GM18868 (cell line): ENCODE results near the gene SCN5A.

Experiments used
- ATAC-seq: cut with Tn5 transposase; IDR thresholded peaks from one replicate; pipeline ENCODE4 v1.9.1; 2021; ENCODE audit warnings: mild to moderate bottlenecking, moderate library complexity; ENCODE audit not compliant: unreplicated experiment

SCN5A gene

GRCh38 chr3:38603731-38604131, 45.8 kb downstream of the SCN5A start:
- no peak for ATAC-seq

- ATAC-seq, result no peak
Observed at GRCh38 chr3:38602576-38603250, 46.8 kb downstream of the SCN5A start.

GRCh38 chr3:38601956-38602550, 47.4 kb downstream of the SCN5A start:
- no peak for ATAC-seq

- ATAC-seq, result no peak
Observed at GRCh38 chr3:38600551-38600950, 48.9 kb downstream of the SCN5A start.

- ATAC-seq, result no peak
Observed at GRCh38 chr3:38599886-38600285, 49.6 kb downstream of the SCN5A start.

GRCh38 chr3:38598791-38599190, 50.7 kb downstream of the SCN5A start:
- no peak for ATAC-seq

- no peak for ATAC-seq
Observed at GRCh38 chr3:38597502-38598060, 51.9 kb downstream of the SCN5A start.

- ATAC-seq, result no peak
Observed at GRCh38 chr3:38595393-38595792, 54.1 kb downstream of the SCN5A start.

GRCh38 chr3:38590521-38590920, 59.0 kb downstream of the SCN5A start:
- ATAC-seq, result no peak

GRCh38 chr3:38588995-38589937, 60.2 kb downstream of the SCN5A start:
- ATAC-seq, result no peak

GRCh38 chr3:38588371-38588971, 61.0 kb downstream of the SCN5A start:
- no peak for ATAC-seq

- no peak for ATAC-seq
Observed at GRCh38 chr3:38587548-38588131, 61.8 kb downstream of the SCN5A start.

- ATAC-seq, result no peak
Observed at GRCh38 chr3:38586546-38587520, 62.7 kb downstream of the SCN5A start.

- ATAC-seq, result no peak
Observed at GRCh38 chr3:38585791-38586420, 63.6 kb downstream of the SCN5A start.

GRCh38 chr3:38583688-38584087, 65.8 kb downstream of the SCN5A start:
- ATAC-seq, result no peak

- ATAC-seq, result no peak
Observed at GRCh38 chr3:38582941-38583645, 66.4 kb downstream of the SCN5A start.

- ATAC-seq, result no peak
Observed at GRCh38 chr3:38582316-38582715, 67.2 kb downstream of the SCN5A start.

GRCh38 chr3:38581774-38582173, 67.7 kb downstream of the SCN5A start:
- ATAC-seq, result no peak
